NCI-H1694 (cell line): ENCODE measurements around the gene SMIM17.
"Not testable (repeated sequence)": the region's sequence is repeated elsewhere in the genome, so short reads cannot be mapped to it uniquely, and the experiment has no call there.

ENCODE experiments used
- DNase-seq: peaks from one replicate; lab custom pipeline; 2025; lab: John Stamatoyannopoulos, UW

SMIM17 gene

GRCh38 chr19:56660381-56661107 is 17.6 kb downstream of the SMIM17 start:
- DNase-seq: no peak

DNA sequence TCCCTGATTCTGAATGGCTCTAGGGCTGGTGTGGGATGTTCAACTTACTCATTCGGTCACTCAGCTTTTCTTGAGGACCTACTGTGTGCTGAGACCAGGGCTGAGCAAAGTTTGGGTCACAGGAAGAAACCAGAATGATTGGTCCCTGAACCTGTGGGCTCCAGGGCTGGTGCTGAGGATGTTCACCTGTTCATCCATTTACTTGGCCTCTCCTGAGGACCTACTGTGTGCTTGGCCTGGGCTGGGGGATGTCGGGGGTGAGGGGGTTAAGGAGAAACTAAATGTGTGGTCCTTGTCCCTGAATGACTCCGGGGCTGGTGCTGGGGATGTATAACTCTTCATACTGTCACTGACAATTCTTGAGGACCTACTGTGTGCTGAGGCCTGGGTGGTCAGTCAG is 18.3 kb downstream of the SMIM17 start:
- no peak for DNase-seq

DNA sequence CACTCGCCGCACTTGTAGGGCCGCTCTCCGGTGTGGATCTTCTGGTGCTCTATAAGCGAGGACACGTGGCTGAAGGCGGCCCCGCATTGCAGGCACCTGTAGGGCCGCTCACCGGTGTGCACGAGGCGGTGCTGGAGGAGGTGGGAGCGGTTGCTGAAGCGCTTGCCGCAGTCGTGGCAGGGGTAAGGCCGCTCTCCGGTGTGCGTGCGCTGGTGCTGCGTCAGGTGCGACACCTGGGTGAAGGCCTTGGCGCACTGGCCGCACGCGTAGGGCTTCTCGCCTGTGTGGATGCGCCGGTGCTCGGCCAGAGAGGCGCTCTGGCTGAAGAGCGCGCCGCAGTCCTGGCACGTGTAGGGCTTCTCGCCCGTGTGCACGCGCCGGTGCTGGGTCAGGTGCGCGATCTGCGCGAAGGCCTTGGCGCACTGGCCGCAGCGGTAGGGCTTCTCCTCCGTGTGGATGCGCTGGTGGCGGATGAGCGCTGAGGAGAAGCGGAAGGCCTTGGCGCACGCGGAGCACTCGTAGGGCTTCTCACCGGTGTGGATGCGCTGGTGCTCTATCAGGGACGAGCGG is 21.1 kb downstream of the SMIM17 start:
- DNase-seq: no peak

DNA sequence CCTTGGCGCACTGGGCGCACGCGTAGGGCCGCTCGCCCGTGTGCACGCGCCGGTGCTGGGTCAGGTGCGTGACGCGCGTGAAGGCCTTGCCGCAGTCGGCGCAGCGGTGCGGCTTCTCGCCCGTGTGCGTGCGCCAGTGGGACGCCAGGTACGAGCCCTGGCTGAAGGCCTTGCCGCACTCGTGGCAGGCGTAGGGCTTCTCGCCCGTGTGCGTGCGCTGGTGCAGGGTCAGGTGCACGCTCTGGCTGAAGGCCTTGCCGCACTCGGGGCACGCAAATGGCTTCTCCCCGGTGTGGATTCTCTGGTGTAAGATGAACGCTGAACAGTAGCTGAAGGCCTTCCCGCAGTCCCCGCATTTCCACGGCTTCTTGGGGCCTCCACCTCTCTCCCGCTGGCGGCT is 21.6 kb downstream of the SMIM17 start:
- DNase-seq: no peak

DNA sequence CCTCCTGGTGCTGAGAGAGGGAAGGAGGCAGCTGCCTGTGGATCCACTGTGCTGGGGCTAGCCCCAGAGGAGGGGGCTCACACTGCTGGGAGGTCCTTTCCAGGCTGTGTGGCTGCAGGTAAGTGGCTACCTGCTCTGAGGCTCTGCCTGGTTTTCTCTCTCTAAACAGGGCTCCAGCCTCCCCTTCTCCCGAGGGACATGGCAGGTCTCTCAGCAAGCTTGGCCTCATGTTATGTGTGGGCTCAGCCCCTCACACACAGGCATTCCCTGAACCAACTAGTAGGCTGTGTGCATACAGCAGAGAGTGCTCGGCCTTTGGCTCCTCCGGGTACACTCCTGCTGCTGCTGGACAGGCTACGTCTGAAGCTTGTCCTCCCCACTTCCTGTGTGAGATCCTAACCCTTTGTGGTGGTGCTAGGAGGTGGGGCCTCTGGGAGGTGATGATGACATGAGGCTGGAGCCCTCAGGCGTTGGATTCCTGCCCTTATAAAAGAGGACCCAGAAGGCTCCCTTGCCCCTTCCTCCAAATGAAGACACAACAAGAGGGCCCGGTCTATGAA is 24.4 kb downstream of the SMIM17 start:
- DNase-seq: no peak

- no peak for DNase-seq
These were observed 25.7 kb downstream of the SMIM17 start for GRCh38 chr19:56668676-56669075.

- DNase-seq: no peak
These were observed 27.5 kb downstream of the SMIM17 start for GRCh38 chr19:56670401-56670960.

GRCh38 chr19:56670961-56671612 is 28.1 kb downstream of the SMIM17 start:
- DNase-seq: no peak

DNA sequence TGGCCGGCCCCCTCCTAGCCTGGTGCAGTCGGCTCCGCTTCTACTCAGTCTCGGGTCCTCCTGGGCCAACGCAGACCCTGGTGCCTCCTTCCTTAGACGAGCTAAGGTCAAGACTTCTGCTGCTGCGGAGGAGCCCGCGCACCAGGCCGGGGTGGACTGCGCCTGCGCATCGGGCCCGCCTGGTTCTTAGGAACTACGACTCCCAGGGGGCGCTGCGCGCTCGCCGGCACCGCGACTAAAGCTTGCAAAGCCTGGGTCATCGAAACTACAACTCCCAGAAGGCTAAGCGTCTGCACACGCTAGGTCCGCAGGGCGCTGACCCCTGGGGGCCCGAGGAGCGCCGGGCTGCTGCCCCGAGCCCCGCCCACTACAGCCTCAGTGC is 28.6 kb downstream of the SMIM17 start, which contains the start of gene ZNF835:
Gene ZNF835 (minus strand): TSS at position 145 of the 382 bp plus-strand sequence. CDS start 6,559 bp downstream, outside the sequence.
- no peak for DNase-seq

DNA sequence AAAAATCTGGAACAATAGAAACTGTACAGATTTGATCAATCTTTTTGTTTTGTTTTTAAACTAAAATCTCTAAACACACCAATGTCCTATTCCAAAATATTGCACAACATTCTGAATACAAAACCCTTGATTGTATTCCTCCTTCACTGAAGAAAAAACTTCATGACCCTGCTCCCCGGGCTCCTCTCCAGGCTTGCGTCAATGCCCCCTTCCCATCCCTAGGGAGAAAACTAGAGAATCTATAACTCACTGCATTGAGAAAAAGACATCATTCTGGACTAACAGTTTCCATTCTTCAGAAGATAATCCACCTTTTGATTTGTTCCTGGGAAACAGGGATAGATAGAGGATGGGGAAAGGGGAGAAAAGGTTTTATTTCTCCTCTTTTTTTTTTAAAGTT is 29.7 kb downstream of the SMIM17 start:
- DNase-seq: not testable (repeated sequence)

GRCh38 chr19:56678205-56678604 is 35.2 kb downstream of the SMIM17 start:
- DNase-seq: no peak

- DNase-seq: no peak
These were observed 38.7 kb downstream of the SMIM17 start for GRCh38 chr19:56681702-56682101.

GRCh38 chr19:56683116-56683515 is 40.2 kb downstream of the SMIM17 start:
- DNase-seq: no peak

- no peak for DNase-seq
These were observed 44.1 kb downstream of the SMIM17 start for GRCh38 chr19:56687031-56687430.

DNA sequence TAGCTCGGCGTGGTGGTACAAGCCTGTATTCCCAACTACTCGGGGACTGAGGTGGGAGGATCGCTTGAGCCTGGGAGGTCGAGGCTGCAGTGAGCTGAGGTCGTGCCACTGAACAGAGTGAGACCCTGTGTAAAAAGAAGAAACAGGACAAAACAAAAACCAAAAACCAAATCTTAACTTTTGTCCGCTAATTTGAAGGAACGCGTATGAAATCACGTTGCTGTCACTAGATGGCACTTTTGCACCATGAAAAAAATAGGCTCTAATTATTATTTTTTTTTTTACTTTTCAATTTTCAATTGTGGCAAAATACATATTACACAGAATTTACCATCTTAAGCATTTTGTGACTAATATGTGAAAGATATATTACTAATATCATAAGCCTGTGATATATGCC is 46.2 kb downstream of the SMIM17 start:
- no peak for DNase-seq

GRCh38 chr19:56690670-56691069 is 47.7 kb downstream of the SMIM17 start:
- no peak for DNase-seq

GRCh38 chr19:56692206-56692895 is 49.4 kb downstream of the SMIM17 start:
- DNase-seq: no peak

DNA sequence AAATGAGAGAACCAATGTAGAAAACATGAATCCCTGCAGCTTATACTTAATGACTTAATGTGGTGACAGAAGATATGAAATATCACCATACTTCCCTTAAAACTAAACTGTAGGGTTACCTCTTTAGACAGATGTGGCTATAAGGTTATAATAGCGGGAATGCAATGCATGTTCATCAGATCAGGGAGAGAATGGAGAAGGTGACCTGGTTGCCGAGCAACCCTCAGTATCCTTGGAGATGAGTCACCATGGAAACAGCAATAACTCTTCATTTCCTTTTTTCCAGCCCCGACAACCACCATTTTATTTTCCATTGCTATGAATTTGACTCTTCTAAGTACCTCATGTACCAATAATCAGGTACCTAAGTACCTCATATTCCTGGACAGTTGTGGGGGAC is 56.6 kb downstream of the SMIM17 start:
- no peak for DNase-seq

- no peak for DNase-seq
These were observed 58.9 kb downstream of the SMIM17 start for GRCh38 chr19:56701895-56702294.

DNA sequence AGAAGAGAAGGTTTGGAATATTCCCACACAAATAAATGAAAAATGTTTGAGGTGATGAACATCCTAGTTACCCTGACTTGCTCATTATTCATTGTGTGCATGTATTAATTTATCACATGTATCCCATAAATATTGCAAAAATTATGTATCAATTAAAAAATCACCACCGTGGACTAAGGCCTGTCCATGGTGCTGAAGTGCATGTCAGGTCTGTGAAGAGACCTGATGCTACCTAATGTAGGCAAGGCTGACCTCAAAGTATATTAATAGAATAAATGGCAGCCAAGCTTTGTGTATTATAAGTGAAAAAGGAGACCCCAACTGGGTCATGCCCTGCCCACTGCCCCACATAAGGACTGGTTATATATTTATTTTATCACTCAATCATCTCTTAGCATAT is 63.0 kb downstream of the SMIM17 start:
- no peak for DNase-seq
